Stimulated activated CD8-positive, alpha-beta memory T cell treated with anti-CD3 and anti-CD28 coated beads, Interleukin-15, amount 100 ng/mL, for 1 hour (primary cell): ENCODE data around the gene GEMIN2.
"Not testable (repeated sequence)": the region's sequence is repeated elsewhere in the genome, so short reads cannot be mapped to it uniquely, and the experiment has no call there.

Experiments used
- DNase-seq: peaks from one replicate; pipeline ENCODE4 v3.0.0-alpha.2; 2020; ENCODE audit warnings: low read depth

Gene GEMIN2

DNA sequence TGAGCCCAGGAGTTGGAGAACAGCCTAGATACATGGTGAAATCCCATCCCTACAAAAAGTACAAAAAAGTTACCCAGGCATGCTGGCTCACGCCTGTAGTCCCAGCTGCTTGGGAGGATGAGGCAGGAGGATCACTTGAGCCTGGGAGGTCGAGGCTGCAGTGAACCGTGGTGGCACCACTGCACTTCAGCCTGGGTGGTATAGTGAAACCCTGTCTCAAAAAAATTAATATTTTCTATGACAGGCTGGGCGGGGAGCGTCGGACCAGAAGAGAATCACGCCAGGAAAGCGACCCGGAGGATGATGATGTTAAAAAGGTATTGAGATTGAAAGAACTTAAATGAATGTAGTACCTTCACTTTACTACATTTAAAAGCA, 63.0 kb downstream of the GEMIN2 start:
- DNase-seq = no peak

DNA sequence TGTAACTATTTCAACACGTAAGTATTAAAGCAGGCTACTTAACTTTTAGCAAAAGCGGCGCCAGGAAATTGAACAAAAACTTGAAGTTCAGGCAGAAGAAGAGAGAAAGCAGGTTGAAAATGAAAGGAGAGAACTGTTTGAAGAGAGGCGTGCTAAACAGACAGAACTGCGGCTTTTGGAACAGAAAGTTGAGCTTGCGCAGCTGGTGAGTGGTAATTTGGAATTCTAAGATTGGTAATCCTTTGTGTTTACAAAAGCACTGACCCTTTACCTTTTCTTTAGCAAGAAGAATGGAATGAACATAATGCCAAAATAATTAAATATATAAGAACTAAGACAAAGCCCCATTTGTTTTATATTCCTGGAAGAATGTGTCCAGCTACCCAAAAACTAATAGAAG, 64.9 kb downstream of the GEMIN2 start:
- DNase-seq = no peak

DNA sequence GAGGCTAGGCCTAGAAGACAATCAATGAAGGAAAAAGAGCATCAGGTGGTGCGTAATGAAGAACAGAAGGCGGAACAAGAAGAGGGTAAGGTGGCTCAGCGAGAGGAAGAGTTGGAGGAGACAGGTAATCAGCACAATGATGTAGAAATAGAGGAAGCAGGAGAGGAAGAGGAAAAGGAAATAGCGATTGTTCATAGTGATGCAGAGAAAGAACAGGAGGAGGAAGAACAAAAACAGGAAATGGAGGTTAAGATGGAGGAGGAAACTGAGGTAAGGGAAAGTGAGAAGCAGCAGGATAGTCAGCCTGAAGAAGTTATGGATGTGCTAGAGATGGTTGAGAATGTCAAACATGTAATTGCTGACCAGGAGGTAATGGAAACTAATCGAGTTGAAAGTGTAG, 66.4 kb downstream of the GEMIN2 start:
- DNase-seq = no peak

DNA sequence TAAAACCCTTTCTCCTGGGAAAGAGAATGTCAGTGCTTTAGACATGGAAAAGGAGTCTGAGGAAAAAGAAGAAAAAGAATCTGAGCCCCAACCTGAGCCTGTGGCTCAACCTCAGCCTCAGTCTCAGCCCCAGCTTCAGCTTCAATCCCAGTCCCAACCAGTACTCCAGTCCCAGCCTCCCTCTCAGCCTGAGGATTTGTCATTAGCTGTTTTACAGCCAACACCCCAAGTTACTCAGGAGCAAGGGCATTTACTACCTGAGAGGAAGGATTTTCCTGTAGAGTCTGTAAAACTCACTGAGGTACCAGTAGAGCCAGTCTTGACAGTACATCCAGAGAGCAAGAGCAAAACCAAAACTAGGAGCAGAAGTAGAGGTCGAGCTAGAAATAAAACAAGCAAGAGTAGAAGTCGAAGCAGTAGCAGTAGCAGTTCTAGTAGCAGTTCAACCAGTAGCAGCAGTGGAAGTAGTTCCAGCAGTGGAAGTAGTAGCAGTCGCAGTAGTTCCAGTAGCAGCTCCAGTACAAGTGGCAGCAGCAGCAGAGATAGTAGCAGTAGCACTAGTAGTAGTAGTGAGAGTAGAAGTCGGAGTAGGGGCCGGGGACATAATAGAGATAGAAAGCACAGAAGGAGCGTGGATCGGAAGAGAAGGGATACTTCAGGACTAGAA, 67.0 kb downstream of the GEMIN2 start:
- DNase-seq = no peak

DNA sequence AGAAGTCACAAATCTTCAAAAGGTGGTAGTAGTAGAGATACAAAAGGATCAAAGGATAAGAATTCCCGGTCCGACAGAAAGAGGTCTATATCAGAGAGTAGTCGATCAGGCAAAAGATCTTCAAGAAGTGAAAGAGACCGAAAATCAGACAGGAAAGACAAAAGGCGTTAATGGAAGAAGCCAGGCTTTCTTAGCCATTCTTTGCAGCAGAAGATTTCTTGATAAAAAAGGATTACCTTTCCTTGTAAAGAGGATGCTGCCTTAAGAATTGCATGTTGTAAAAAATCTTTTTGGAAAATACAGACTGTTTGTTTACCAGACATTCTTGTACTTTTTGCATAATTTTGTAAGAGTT, 67.5 kb downstream of the GEMIN2 start:
- DNase-seq = no peak

DNA sequence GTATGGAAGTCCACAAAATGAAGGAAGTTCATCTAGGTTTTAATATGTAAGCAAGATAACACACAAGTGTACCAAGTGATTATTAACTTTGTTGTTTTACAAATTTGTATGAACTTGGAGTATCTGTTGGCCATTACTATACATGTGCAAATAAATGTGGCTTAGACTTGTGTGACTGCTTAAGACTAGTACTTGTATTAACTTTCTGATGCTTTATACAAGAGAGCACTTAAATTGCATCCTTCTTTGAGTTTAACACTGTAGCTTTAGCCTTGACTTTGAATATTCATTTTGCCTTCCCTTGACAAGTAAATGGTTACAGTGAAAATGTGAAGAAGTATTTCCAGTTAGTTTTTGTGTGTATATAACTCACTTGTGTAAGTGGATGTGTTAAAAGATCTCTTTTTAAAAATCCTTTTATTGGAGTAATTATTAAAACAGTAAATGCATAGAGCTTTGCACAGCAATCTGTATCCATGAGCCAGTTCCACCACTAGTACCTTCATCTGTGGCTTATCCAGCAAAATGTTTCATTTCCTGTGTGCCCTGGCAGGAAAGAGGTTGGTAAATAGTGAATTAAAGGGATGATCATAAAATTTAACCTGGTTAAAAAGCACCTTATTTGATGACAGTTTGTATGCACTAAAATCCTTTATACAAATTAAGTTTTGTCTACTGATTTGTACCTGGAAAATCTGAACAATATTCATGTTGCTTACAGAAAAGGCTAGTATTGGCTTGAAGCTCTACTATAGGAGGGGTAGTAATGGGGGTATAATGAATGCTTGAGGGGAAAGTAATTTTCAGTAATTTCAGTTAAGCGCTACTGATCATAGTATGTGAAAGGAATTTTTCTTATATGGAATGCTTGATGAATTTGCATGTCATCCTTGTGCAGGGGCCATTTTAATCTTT, 68.9 kb downstream of the GEMIN2 start:
- DNase-seq = no peak

DNA sequence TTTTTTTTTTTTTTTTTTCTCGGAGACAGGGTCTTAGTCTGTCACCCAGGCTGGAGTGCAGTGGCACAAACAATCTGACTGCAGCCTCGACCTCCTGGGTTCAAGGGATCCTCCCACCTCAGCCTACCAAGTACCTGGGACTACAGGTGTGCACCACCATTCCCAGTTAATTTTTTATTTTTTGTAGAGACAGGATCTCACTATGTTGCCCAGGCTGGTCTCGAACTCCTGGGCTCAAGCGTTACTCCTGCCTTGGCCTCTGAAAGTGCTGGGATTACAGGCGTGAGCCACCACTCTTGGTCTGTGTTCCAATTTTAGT, 69.5 kb downstream of the GEMIN2 start:
- DNase-seq = not testable (repeated sequence)

DNA sequence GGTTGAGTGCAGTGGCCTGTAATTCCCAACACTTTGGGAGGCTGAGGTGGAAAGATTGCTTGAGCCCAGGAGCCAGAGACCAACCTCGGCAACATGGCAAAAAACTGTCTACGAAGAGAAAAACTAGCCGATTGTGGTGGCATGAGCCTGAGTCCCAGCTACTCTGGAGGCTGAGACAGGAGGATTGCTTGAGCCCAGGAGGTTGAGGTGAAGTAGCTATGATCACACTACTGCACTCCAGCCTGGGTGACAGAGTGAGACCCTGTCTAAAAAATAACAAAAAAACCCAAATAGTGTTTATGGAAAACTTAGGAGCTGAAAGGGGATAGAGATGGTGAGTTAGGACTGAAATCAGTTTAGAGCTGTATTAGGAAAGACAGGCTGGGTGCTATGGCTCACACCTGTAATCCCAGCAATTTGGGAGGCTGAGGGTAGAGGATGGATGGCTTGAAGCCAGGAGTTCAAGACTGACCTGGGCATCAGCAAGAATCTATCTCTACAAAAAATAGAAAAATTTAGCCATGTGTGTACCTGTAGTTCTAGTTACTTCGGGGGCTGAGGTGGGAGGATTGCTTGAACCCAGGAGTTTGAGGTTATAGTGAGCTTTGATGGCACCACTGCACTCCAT, 70.6 kb downstream of the GEMIN2 start:
- DNase-seq = no peak

DNA sequence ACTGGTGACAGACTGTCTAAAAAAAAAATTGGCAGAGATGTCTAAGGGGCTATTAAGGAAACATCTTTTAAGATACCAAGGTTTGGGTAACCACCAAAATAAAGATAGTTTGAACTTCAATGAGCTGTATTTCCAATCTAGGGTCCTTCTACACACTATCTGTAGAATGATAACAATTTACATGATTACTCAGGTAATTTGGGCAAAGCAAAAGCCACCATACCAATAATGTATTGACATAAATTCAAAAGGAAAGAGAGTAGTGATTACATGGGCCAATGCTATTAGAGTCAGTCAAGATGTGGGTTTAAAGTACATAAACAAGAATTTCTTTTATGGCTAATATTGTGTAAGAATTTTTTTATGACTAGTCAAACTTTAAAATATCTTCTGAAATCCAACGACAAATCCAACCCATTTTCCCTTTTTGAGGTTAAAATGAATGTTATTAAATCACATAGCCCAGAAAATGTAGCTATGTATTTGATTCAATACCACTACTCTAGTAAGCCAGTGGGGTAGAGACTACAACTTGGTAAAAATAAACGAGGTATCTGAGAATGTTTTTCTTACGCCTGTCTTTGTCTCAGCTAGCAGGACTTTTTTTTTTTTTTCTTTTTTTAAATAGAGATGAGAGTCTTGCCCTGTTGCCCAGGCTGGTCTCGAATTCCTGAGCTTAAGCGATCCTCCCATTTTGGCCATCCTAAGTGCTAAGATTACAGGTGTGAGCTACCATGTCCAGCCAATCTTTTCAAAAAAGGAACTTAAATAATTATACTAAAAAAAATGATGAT, 71.3 kb downstream of the GEMIN2 start:
- DNase-seq = no peak
